ENCODE data around the gene TCEANC. TPM values are rescaled to one million over a fixed set of nuclear protein-coding genes. Genes with fewer than 3 reads are reported as not detected.

The TCEANC gene
- total RNA-seq, 4 donors from 2014 or later: 1.7 to 4.7 (median 3.2) TPM

DNA sequence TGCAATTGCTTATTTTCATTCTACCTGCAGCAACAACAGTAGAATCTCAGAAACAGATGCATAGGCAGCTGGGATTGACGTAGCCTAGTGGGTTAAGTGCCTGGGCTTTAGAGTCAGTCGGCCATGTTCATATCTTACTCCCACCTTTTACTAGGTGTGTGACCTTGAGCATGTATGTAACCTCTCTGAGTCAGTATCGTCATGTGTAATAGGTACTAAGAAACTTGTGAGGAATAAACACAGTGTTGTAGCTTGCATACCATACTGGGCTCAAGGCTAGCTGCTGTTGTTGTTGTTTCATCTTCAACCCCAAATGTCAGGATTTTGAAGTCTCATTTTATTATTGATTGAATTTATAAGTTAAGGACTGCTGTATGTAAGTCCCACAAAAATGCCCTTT is 50.2 kb downstream of the TCEANC start:
- Histone ChIP-seq H3K9me3 (no peaks in the 10 kb centered on the region), H3K27ac (no peak overlapping the region), H3K27me3 (no peaks in the 10 kb centered on the region), H3K36me3 (no peaks in the 10 kb centered on the region), H3K4me3 (no peak overlapping the region), H3K4me1 (peaks cover 36% of the 10 kb centered on the region)
- WGBS: 89% methylated on average over 3 of the region's 3 CpGs
- no peak for DNase-seq (ENCODE audit: low spot score in 2 of 2)
- no peak for TF ChIP-seq EP300 (IDR thresholded peaks at IDR 0.05)
- no peak for TF ChIP-seq POLR2A (IDR thresholded peaks at IDR 0.05)
- TF ChIP-seq, protein P1, sequence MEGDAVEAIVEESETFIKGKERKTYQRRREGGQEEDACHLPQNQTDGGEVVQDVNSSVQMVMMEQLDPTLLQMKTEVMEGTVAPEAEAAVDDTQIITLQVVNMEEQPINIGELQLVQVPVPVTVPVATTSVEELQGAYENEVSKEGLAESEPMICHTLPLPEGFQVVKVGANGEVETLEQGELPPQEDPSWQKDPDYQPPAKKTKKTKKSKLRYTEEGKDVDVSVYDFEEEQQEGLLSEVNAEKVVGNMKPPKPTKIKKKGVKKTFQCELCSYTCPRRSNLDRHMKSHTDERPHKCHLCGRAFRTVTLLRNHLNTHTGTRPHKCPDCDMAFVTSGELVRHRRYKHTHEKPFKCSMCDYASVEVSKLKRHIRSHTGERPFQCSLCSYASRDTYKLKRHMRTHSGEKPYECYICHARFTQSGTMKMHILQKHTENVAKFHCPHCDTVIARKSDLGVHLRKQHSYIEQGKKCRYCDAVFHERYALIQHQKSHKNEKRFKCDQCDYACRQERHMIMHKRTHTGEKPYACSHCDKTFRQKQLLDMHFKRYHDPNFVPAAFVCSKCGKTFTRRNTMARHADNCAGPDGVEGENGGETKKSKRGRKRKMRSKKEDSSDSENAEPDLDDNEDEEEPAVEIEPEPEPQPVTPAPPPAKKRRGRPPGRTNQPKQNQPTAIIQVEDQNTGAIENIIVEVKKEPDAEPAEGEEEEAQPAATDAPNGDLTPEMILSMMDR (IDR thresholded peaks at IDR 0.05): no peak
- TF ChIP-seq POLR2AphosphoS5 (IDR thresholded peaks at IDR 0.05): no peak

DNA sequence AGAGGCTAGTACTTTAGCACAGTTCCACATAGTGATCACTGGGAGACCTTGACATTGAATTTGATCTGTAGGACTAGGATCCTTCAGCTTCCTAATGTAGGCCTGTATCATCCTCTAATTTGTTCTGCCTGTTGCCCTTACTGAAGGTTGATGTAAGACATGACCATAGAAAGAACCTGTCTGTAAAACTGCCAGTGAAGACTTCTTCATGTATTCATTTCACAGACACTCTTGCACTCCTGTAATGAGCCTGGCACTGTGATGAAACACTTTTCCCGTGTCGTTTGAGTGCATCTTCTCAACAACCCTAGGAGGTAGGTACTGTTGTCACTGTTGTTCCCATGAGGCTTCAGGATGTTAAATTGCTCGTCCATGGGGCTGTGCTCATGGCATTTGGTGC is 50.6 kb downstream of the TCEANC start:
- TF ChIP-seq, protein P1 (IDR thresholded peaks at IDR 0.05): no peak
- TF ChIP-seq POLR2A (IDR thresholded peaks at IDR 0.05): no peak
- TF ChIP-seq POLR2AphosphoS5 (IDR thresholded peaks at IDR 0.05): no peak
- no peak for TF ChIP-seq EP300 (IDR thresholded peaks at IDR 0.05)
- Histone ChIP-seq H3K4me1 (peaks cover 32% of the 10 kb centered on the region), H3K4me3 (no peak overlapping the region), H3K27ac (no peak overlapping the region), H3K9me3 (no peaks in the 10 kb centered on the region), H3K27me3 (no peaks in the 10 kb centered on the region), H3K36me3 (no peaks in the 10 kb centered on the region)
- 69% methylated on average over 3 of the region's 3 CpGs for WGBS
- DNase-seq (ENCODE audit: low spot score in 2 of 2): no peak

DNA sequence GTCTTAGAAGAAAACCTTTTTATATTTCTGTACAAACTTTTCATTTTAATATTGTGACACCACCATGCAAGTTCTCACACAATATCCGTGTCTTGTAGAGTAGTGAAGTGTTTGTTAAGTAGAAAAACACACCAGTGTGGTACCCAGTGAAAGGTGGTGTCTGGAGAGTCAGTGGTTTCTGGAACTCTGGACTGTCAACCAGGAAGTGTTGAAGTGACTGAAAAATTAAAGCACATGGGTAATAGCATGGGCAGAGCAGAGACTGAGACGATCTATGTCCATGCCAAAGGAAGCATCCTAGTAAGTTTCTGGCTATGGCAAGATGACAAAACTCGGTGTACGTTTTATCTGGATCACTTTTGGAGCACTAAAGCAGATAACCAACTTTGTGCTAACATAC is 58.2 kb downstream of the TCEANC start:
- Histone ChIP-seq H3K9me3 (no peaks in the 10 kb centered on the region), H3K4me1 (no peaks in the 10 kb centered on the region), H3K36me3 (peaks cover 5% of the 10 kb centered on the region), H3K27me3 (no peaks in the 10 kb centered on the region), H3K4me3 (no peak overlapping the region), H3K27ac (no peak overlapping the region)
- no peak for DNase-seq (ENCODE audit: low spot score in 2 of 2)
- TF ChIP-seq, protein P1 (IDR thresholded peaks at IDR 0.05): no peak
- TF ChIP-seq POLR2AphosphoS5 (IDR thresholded peaks at IDR 0.05): no peak
- TF ChIP-seq POLR2A (IDR thresholded peaks at IDR 0.05): no peak
- TF ChIP-seq EP300 (IDR thresholded peaks at IDR 0.05): no peak
- 80% methylated on average over 4 of the region's 4 CpGs for WGBS

Other genes starting within 250 kb of the TCEANC start
- gene EGFL6, start 83.5 kb upstream of the TCEANC start, total RNA-seq: under 1 TPM in 3 of 4 donors, not detected in 1; 0.19 to 0.68 (median 0.31) TPM
- gene RAB9A, start 36.0 kb downstream of the TCEANC start, total RNA-seq: 10 to 100 TPM; 20.3 to 43.6 (median 32.0) TPM
- gene TRAPPC2, start 81.5 kb downstream of the TCEANC start, total RNA-seq: 10 to 100 TPM in 3 of 4 donors, 1 to 10 TPM in 1; 9.7 to 16.9 (median 12.0) TPM
- 10 to 100 TPM; 19.1 to 68.4 (median 32.5) TPM for gene OFD1, start 81.6 kb downstream of the TCEANC start, total RNA-seq
- gene GPM6B, start 164.0 kb downstream of the TCEANC start, total RNA-seq: 10 to 100 TPM in 2 of 4 donors, 1 to 10 TPM in 2; 6.6 to 21.7 (median 13.8) TPM

Measured in suprapubic skin (tissue), 4 donors.